ENCODE measurements around the gene LRRN1.
"Not testable (repeated sequence)": the region's sequence is repeated elsewhere in the genome, so short reads cannot be mapped to it uniquely, and the experiment has no call there.

LRRN1 gene

DNA sequence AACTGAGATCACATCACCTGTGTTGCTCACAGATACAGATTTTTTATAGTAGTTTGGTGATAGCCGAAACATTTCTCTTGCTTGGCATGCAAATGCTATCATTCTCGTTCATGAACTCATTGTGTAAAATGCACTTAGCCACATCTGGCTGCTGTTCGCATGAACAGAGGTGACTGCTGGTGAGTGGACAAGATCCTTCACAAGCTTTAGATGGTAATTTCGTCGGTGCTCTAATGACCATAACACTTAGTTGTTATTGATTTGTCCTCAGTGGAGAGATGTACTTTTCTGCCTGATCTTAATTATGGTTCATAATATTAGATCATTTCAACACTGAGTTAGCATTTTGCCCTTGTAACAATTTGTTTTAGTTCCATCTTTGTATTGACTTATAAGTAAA lies 13.8 kb downstream of the LRRN1 start:
- H3K9me3 ChIP-seq (ENCODE audit: control insufficient read depth in 1 of 2, low read length in 2 of 2), result no peaks in the 10 kb centered on the region
- no peak overlapping the region for H3K4me3 ChIP-seq (ENCODE audit: low read depth in 1 of 2, low read length in 2 of 2)
- H3K4me1 ChIP-seq (ENCODE audit: control insufficient read depth in 1 of 2, insufficient read depth in 2 of 2, low read length in 2 of 2), result no peaks in the 10 kb centered on the region
- no peak overlapping the region for H3K27ac ChIP-seq (ENCODE audit: low read length)
- no peaks in the 10 kb centered on the region for H3K27me3 ChIP-seq (ENCODE audit: low read depth, low read length)
- H3K36me3 ChIP-seq (ENCODE audit: control insufficient read depth in 1 of 2, insufficient read depth in 2 of 2, low read length in 2 of 2), result peaks cover 0 to 6% of the 10 kb centered on the region in 2 donors

DNA sequence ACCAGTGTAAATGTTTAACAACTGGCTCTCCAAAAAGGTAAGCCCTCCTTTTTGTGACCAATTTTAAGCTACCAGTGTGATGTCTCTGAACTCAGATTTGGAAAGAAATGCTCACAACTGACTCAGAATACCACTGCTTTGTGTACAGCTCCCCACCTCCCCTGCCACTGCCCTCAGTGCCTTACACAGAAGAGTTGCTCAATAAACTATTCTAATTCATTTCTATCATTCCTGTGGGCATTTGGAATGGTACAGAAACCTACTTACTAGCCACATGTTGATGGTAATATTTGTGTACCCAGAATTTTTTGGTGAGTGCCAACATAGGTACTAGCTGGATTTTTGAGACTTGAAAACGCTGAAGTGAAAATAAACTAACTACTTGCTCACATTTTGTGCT lies 16.0 kb downstream of the LRRN1 start:
- H3K4me3 ChIP-seq (ENCODE audit: low read depth in 1 of 2, low read length in 2 of 2), result no peak overlapping the region
- H3K9me3 ChIP-seq (ENCODE audit: control insufficient read depth in 1 of 2, low read length in 2 of 2), result no peaks in the 10 kb centered on the region
- no peaks in the 10 kb centered on the region for H3K4me1 ChIP-seq (ENCODE audit: control insufficient read depth in 1 of 2, insufficient read depth in 2 of 2, low read length in 2 of 2)
- H3K27ac ChIP-seq (ENCODE audit: low read length), result no peak overlapping the region
- H3K36me3 ChIP-seq (ENCODE audit: control insufficient read depth in 1 of 2, insufficient read depth in 2 of 2, low read length in 2 of 2), result peaks cover 0 to 6% of the 10 kb centered on the region in 2 donors
- H3K27me3 ChIP-seq (ENCODE audit: low read depth, low read length), result no peaks in the 10 kb centered on the region

DNA sequence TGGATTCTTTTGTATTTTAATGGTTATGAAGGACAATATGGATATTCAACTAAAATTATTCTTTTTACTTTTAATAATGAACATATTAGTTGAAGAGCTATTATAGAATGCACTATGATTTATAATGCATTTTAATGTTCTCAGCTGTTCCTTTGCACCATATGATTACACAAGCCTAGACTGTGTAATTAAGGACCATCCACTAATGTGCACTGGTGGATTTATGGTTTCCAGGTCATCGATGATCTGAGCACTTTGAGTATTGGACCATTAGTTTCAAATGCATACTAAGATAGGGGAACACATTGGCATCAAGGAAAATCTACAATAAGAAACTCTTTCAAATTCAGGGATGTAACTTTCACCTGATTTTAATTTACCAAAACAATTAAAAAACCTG lies 16.8 kb downstream of the LRRN1 start:
- Histone ChIP-seq H3K4me3 (ENCODE audit: low read depth in 1 of 2, low read length in 2 of 2) (no peak overlapping the region), H3K4me1 (ENCODE audit: control insufficient read depth in 1 of 2, insufficient read depth in 2 of 2, low read length in 2 of 2) (no peaks in the 10 kb centered on the region), H3K27ac (ENCODE audit: low read length) (no peak overlapping the region), H3K36me3 (ENCODE audit: control insufficient read depth in 1 of 2, insufficient read depth in 2 of 2, low read length in 2 of 2) (peaks cover 0 to 6% of the 10 kb centered on the region in 2 donors), H3K9me3 (ENCODE audit: control insufficient read depth in 1 of 2, low read length in 2 of 2) (no peaks in the 10 kb centered on the region), H3K27me3 (ENCODE audit: low read depth, low read length) (no peaks in the 10 kb centered on the region)

DNA sequence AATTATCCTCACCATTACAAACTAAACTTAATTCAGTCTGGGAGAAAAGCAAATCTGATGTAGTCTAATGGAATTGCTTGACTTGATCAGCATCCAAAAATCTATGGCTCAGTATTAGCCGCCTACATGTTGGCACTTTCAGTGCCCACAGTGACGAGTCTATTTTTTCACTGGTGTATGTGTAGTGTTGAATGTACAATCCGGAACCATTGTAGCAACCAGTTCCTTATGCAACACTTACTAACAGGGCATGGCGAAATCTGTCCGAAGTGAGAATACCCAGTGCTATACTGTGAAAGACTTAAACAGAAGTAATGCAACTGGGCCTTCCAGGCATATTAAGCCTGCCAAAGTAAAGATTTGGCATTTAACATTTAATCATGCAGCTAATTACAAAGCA lies 18.6 kb downstream of the LRRN1 start:
- no peaks in the 10 kb centered on the region for H3K4me1 ChIP-seq (ENCODE audit: control insufficient read depth in 1 of 2, insufficient read depth in 2 of 2, low read length in 2 of 2)
- peaks cover 0 to 7% of the 10 kb centered on the region in 2 donors for H3K36me3 ChIP-seq (ENCODE audit: control insufficient read depth in 1 of 2, insufficient read depth in 2 of 2, low read length in 2 of 2)
- no peaks in the 10 kb centered on the region for H3K27me3 ChIP-seq (ENCODE audit: low read depth, low read length)
- H3K27ac ChIP-seq (ENCODE audit: low read length), result no peak overlapping the region
- H3K9me3 ChIP-seq (ENCODE audit: control insufficient read depth in 1 of 2, low read length in 2 of 2), result no peaks in the 10 kb centered on the region
- no peak overlapping the region for H3K4me3 ChIP-seq (ENCODE audit: low read depth in 1 of 2, low read length in 2 of 2)

DNA sequence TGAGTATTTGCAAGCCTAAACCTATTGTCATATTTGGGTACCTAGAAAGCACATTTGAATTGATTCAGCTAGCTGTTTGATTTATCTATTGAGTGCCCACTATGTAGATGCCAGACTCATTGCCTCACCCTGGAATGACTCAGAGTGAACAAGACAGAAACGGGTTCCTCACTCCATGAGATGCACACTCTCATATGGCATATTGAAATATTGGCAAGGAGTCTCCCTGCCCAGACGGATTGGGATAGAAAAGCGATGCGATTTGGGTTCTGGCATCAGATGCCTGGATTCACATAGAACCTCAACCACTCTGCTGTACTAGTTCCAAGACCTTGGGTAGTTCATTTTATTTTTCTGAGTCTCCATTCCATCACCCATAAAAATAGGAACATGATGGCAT lies 22.5 kb downstream of the LRRN1 start:
- Histone ChIP-seq H3K27me3 (ENCODE audit: low read depth, low read length) (no peaks in the 10 kb centered on the region), H3K9me3 (ENCODE audit: control insufficient read depth in 1 of 2, low read length in 2 of 2) (no peaks in the 10 kb centered on the region), H3K36me3 (ENCODE audit: control insufficient read depth in 1 of 2, insufficient read depth in 2 of 2, low read length in 2 of 2) (peaks cover 0 to 5% of the 10 kb centered on the region in 2 donors), H3K27ac (ENCODE audit: low read length) (no peak overlapping the region), H3K4me1 (ENCODE audit: control insufficient read depth in 1 of 2, insufficient read depth in 2 of 2, low read length in 2 of 2) (no peaks in the 10 kb centered on the region), H3K4me3 (ENCODE audit: low read depth in 1 of 2, low read length in 2 of 2) (no peak overlapping the region)

DNA sequence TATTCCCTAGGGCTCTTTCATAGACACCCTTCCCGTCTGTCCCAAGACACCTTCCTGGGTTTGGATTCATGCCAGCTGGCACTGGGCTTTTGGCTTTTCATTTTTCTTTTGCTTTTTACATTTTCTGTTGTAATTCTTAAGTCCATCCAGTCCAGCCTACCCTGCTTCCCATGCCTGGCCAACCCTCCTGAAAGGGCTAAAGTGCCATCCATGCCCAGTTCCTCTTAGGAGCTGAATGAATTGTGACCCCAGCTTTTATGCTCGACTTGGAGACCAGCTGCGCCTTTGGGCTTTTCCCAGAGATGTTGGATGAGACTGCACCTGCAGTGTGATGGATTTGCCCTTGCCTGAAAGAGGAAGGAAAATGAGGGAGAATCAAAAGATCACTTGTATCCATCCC lies 25.8 kb downstream of the LRRN1 start:
- peaks cover 0 to 5% of the 10 kb centered on the region in 2 donors for H3K36me3 ChIP-seq (ENCODE audit: control insufficient read depth in 1 of 2, insufficient read depth in 2 of 2, low read length in 2 of 2)
- no peaks in the 10 kb centered on the region for H3K27me3 ChIP-seq (ENCODE audit: low read depth, low read length)
- H3K27ac ChIP-seq (ENCODE audit: low read length), result no peak overlapping the region
- no peaks in the 10 kb centered on the region for H3K4me1 ChIP-seq (ENCODE audit: control insufficient read depth in 1 of 2, insufficient read depth in 2 of 2, low read length in 2 of 2)
- H3K4me3 ChIP-seq (ENCODE audit: low read depth in 1 of 2, low read length in 2 of 2), result no peak overlapping the region
- H3K9me3 ChIP-seq (ENCODE audit: control insufficient read depth in 1 of 2, low read length in 2 of 2), result no peaks in the 10 kb centered on the region

DNA sequence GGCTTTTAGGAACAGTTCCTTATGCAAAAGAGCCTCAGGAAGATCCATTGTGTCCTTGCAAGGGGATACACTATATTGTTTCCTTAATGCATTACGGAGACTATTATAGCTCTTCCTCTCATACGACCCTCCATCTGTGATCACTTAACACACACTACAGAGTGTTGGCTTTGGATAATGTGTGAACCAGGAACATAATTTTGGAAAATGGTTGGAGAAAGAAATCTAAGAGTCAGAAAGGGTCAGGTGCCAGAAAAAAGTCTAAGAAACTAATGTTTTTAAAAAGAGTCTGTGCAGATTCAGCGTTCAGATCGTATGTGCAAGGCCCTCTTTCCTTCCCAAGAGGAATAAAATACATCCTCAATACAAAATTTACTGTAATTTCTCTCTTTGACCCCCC lies 27.3 kb downstream of the LRRN1 start:
- H3K27ac ChIP-seq (ENCODE audit: low read length), result no peak overlapping the region
- H3K4me1 ChIP-seq (ENCODE audit: control insufficient read depth in 1 of 2, insufficient read depth in 2 of 2, low read length in 2 of 2), result no peaks in the 10 kb centered on the region
- H3K36me3 ChIP-seq (ENCODE audit: control insufficient read depth in 1 of 2, insufficient read depth in 2 of 2, low read length in 2 of 2), result peaks cover 0 to 5% of the 10 kb centered on the region in 2 donors
- no peaks in the 10 kb centered on the region for H3K27me3 ChIP-seq (ENCODE audit: low read depth, low read length)
- H3K9me3 ChIP-seq (ENCODE audit: control insufficient read depth in 1 of 2, low read length in 2 of 2), result no peaks in the 10 kb centered on the region
- H3K4me3 ChIP-seq (ENCODE audit: low read depth in 1 of 2, low read length in 2 of 2), result no peak overlapping the region

DNA sequence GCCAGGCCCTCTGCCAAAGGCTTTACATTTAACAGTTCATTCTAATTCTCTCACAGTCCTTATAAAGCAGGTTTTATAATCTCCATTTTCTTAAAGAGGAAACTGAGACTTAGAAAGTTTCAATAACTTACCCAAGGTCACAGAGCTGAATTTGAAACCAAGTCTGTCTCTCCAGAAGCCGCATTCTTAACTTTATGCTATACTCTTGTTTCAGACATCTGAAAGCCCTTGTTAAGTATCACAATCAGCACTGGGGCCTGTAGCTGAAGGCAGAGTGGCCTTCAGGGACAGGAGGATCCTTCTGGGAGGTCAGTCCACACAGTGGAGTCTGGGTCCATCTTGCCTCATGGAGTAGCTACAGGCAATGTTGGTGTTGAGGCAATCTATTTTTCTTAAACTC lies 27.9 kb downstream of the LRRN1 start:
- Histone ChIP-seq H3K9me3 (ENCODE audit: control insufficient read depth in 1 of 2, low read length in 2 of 2) (peaks cover 0 to 2% of the 10 kb centered on the region in 2 donors), H3K4me3 (ENCODE audit: low read depth in 1 of 2, low read length in 2 of 2) (no peak overlapping the region), H3K36me3 (ENCODE audit: control insufficient read depth in 1 of 2, insufficient read depth in 2 of 2, low read length in 2 of 2) (peaks cover 0 to 5% of the 10 kb centered on the region in 2 donors), H3K27me3 (ENCODE audit: low read depth, low read length) (no peaks in the 10 kb centered on the region), H3K27ac (ENCODE audit: low read length) (no peak overlapping the region), H3K4me1 (ENCODE audit: control insufficient read depth in 1 of 2, insufficient read depth in 2 of 2, low read length in 2 of 2) (no peaks in the 10 kb centered on the region)

DNA sequence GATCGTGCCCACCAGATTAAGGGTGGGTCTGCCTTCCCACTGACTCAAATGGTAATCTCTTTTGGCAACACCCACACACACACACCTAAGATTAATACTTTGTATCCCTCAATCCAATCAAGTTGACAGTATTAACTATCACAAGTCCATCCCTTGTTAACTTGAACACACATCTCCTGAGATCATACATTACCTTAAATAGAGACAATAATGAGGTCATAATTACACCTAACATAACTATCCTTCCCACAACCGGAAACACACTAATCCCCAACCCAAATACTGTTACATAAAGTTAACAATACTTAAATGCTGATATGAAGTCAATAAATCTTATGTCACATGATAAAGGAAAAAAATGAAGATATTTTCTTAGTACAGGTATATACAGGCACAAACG lies 29.2 kb downstream of the LRRN1 start:
- H3K27me3 ChIP-seq (ENCODE audit: low read depth, low read length); H3K4me3 ChIP-seq (ENCODE audit: low read depth in 1 of 2, low read length in 2 of 2); H3K27ac ChIP-seq (ENCODE audit: low read length); H3K4me1 ChIP-seq (ENCODE audit: control insufficient read depth in 1 of 2, insufficient read depth in 2 of 2, low read length in 2 of 2); H3K36me3 ChIP-seq (ENCODE audit: control insufficient read depth in 1 of 2, insufficient read depth in 2 of 2, low read length in 2 of 2): not testable (repeated sequence)
- peaks cover 0 to 11% of the 10 kb centered on the region in 2 donors for H3K9me3 ChIP-seq (ENCODE audit: control insufficient read depth in 1 of 2, low read length in 2 of 2)

DNA sequence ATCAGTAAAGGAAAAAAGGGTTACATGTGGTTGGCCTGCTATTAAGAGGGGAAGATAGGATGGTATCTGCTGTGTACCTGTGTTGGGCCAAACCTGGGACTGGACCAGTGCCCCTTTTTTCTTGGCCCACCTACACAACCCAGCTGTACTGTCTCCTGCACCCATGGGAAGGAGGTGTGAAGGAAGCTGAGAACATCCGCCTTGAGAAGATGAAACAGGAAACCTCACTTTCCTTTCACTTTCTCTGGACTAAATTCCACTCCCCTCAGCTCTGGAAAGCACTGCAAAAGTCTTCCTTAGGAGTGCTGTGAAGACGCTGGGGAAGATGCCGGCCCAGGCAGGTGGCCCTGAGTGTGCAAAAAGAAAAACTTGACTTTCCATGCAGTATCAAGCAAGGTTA lies 37.6 kb downstream of the LRRN1 start:
- H3K4me3 ChIP-seq (ENCODE audit: low read depth in 1 of 2, low read length in 2 of 2), result no peak overlapping the region

DNA sequence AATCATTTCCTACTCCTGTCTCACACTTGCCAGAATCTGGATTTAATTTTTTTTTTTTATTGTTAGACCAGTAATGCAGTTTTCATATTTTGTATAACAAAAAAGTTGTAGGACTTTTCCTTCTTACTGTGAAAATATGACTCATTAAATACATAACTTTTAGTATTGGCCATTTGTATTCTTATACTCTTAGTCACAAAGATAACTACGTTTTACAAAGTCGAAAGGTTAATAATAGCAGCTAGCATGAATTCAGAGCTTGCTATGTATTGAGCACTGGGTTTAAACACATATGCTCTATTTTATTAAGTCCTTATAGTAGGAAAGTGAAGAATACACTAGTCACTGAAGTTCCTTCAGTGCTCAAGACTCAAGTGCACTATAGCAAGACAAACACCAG lies 43.1 kb downstream of the LRRN1 start:
- Histone ChIP-seq H3K27me3 (ENCODE audit: low read depth, low read length) (no peaks in the 10 kb centered on the region), H3K9me3 (ENCODE audit: control insufficient read depth in 1 of 2, low read length in 2 of 2) (no peaks in the 10 kb centered on the region), H3K27ac (ENCODE audit: low read length) (no peak overlapping the region), H3K4me3 (ENCODE audit: low read depth in 1 of 2, low read length in 2 of 2) (no peak overlapping the region), H3K4me1 (ENCODE audit: control insufficient read depth in 1 of 2, insufficient read depth in 2 of 2, low read length in 2 of 2) (no peaks in the 10 kb centered on the region), H3K36me3 (ENCODE audit: control insufficient read depth in 1 of 2, insufficient read depth in 2 of 2, low read length in 2 of 2) (no peaks in the 10 kb centered on the region)

More for the DNA sequence above, 37.6 kb downstream of the LRRN1 start:
- peaks cover 0 to 14% of the 10 kb centered on the region in 2 donors for H3K9me3 ChIP-seq (ENCODE audit: control insufficient read depth in 1 of 2, low read length in 2 of 2)
- H3K4me1 ChIP-seq (ENCODE audit: control insufficient read depth in 1 of 2, insufficient read depth in 2 of 2, low read length in 2 of 2), result no peaks in the 10 kb centered on the region
- no peak overlapping the region for H3K27ac ChIP-seq (ENCODE audit: low read length)
- no peaks in the 10 kb centered on the region for H3K27me3 ChIP-seq (ENCODE audit: low read depth, low read length)
- no peaks in the 10 kb centered on the region for H3K36me3 ChIP-seq (ENCODE audit: control insufficient read depth in 1 of 2, insufficient read depth in 2 of 2, low read length in 2 of 2)

DNA sequence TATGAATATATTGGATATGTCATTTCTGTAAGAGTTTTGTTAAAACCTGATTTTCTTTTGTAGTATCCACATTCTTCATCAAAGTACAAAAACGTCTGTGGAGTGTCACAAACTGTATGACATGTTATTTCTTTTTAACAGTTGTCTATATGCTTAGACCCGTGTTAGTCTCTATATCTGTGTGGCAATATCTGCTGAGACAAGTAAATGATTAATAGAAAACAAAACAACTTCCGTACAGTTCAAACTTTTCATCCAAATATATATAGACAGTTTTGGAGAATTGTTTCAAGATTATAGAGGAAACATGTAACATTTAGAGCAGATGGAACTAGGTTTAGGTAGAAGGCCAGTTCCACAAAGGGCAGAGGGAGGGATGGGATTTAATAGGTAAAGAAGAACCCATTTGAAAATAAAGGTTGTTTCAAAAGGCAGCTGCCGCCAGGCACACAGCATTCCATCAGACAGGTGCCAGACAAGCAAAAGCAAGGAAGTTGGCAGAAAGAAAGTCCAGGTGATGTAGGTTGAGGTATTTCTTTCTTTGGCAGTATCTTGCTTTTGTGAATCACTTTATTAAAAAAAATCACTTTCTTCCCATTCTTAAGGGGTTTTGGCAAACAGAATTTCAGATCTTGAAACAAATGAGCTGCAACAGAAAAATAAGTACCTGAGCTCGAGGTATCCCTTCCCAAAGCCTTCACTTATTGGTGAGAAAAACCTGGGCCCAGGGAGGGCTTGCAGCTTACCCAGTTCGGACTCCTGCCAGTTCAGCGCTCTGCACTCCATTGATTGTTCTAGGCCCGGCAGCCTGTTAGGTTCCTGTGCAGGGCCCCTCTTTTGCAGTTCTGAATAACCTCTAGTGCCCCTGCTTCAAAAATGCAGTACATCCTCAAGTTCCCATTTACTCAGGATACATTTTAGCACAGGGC lies 49.0 kb downstream of the LRRN1 start:
- Histone ChIP-seq H3K9me3 (ENCODE audit: control insufficient read depth in 1 of 2, low read length in 2 of 2) (no peaks in the 10 kb centered on the region), H3K36me3 (ENCODE audit: control insufficient read depth in 1 of 2, insufficient read depth in 2 of 2, low read length in 2 of 2) (no peaks in the 10 kb centered on the region), H3K27me3 (ENCODE audit: low read depth, low read length) (no peaks in the 10 kb centered on the region), H3K4me1 (ENCODE audit: control insufficient read depth in 1 of 2, insufficient read depth in 2 of 2, low read length in 2 of 2) (no peaks in the 10 kb centered on the region), H3K27ac (ENCODE audit: low read length) (no peak overlapping the region), H3K4me3 (ENCODE audit: low read depth in 1 of 2, low read length in 2 of 2) (peak overlapping the region in 1 of 2 donors; percentile 2)
